PC-3 (cell line): ENCODE results near the gene PPP1CC. TPM values are rescaled to one million over a fixed set of nuclear protein-coding genes. Genes with fewer than 3 reads are reported as not detected.

Experiments used
- ATAC-seq: fragments of 200-7000 bp; cut with Tn5 transposase; 2 replicates; pipeline ENCODE4 v1.9.1; 2020; ENCODE audit warnings: mild to moderate bottlenecking, moderate library complexity
- BruUV-seq: library from RNA; stranded (reverse); fragments of 400-500 nt; replicated peaks from 2 replicates; lab custom pipeline; 2021; lab: Mats Ljungman, UMichigan
- CTCF ChIA-PET: fragments of 300-600 bp; sonication (Branson Sonifier 250); formaldehyde crosslinking; loops from one replicate; lab custom pipeline; 2022; ENCODE audit warnings: antibody characterized with exemption; lab: Charles Lee
- POLR2A ChIA-PET: fragments of 300-600 bp; sonication (Branson Sonifier 250); formaldehyde crosslinking; loops from one replicate; lab custom pipeline; 2022; ENCODE audit warnings: antibody characterized with exemption; ENCODE audit not compliant: unreplicated experiment; lab: Charles Lee
- DNase-seq: peaks from one replicate; pipeline ENCODE4 v3.0.0-alpha.2; 2015
- H2AFZ ChIP-seq: fragments of 300-600 bp; sonication (generic); 2 replicates; pipeline ENCODE4 v1.6.0; 2016; ENCODE audit warnings: antibody characterized with exemption, low read length
- H3F3A ChIP-seq: fragments of 300-600 bp; sonication (generic); one replicate; pipeline ENCODE4 v1.6.0; 2017; ENCODE audit warnings: antibody characterized with exemption, low read length, control low read depth, mild to moderate bottlenecking; ENCODE audit not compliant: unreplicated experiment
- H3K27ac ChIP-seq: fragments of 300-600 bp; sonication (generic); 2 replicates; pipeline ENCODE4 v1.5.1; 2016; ENCODE audit warnings: mild to moderate bottlenecking, low read length
- H3K27me3 ChIP-seq: fragments of 300-600 bp; sonication (generic); 2 replicates; pipeline ENCODE4 v1.6.1; 2016; ENCODE audit warnings: low read length, mixed read lengths
- H3K36me3 ChIP-seq: fragments of 300-600 bp; sonication (generic); 2 replicates; pipeline ENCODE4 v1.6.1; 2016; ENCODE audit warnings: low read depth, mixed run types, low read length, mixed read lengths
- H3K4me1 ChIP-seq: fragments of 300-600 bp; sonication (generic); 2 replicates; pipeline ENCODE4 v1.5.1; 2016; ENCODE audit warnings: low read length; ENCODE audit not compliant: insufficient read depth
- H3K4me2 ChIP-seq: fragments of 300-600 bp; sonication (generic); 2 replicates; pipeline ENCODE4 v1.6.0; 2016; ENCODE audit warnings: low read length
- H3K4me3 ChIP-seq: fragments of 300-600 bp; sonication (generic); 2 replicates; pipeline ENCODE4 v1.5.1; 2016; ENCODE audit warnings: mild to moderate bottlenecking, low read length, mixed read lengths
- H3K79me2 ChIP-seq: fragments of 300-600 bp; sonication (generic); 2 replicates; pipeline ENCODE4 v1.6.1; 2017; ENCODE audit warnings: low read length, mixed read lengths
- H3K9ac ChIP-seq: fragments of 300-600 bp; sonication (generic); 2 replicates; pipeline ENCODE4 v1.6.0; 2016; ENCODE audit warnings: mild to moderate bottlenecking, low read length
- H3K9me2 ChIP-seq: fragments of 300-600 bp; sonication (generic); replicated peaks from 2 replicates; pipeline ENCODE4 v1.6.1; 2016; ENCODE audit warnings: mixed run types, low read length, mixed read lengths
- H3K9me3 ChIP-seq: fragments of 300-600 bp; sonication (generic); 2 replicates; pipeline ENCODE4 v1.6.1; 2016; ENCODE audit warnings: low read length, mixed read lengths
- H4K20me1 ChIP-seq: fragments of 300-600 bp; sonication (generic); 2 replicates; pipeline ENCODE4 v1.6.1; 2016; ENCODE audit warnings: low read length, mixed read lengths
- CTCF ChIP-seq: fragments of 300-600 bp; sonication (generic); conservative IDR thresholded peaks from 2 replicates; pipeline ENCODE4 v1.5.1; 2017; ENCODE audit warnings: antibody characterized with exemption, low read depth, mild to moderate bottlenecking, low read length
- EZH2 ChIP-seq: fragments of 300-600 bp; sonication (generic); IDR thresholded peaks from one replicate; pipeline ENCODE4 v1.6.1; 2017; ENCODE audit warnings: antibody characterized with exemption, mild to moderate bottlenecking, low read length; ENCODE audit not compliant: unreplicated experiment
- EZH2phosphoT487 ChIP-seq: fragments of 300-600 bp; sonication (generic); IDR thresholded peaks from 2 replicates; pipeline ENCODE4 v1.6.1; 2018; ENCODE audit warnings: mild to moderate bottlenecking, antibody characterized with exemption, low read length, borderline replicate concordance
- intact Hi-C: fragments of 100-400 bp; cut with micrococcal nuclease; formaldehyde crosslinking; loops from 2 replicates; pipeline ENCODE4 v1.9.0; 2023
- total RNA-seq: library from RNA; depleted of rRNA; stranded (reverse); fragments of >200 nt; gene quantifications from 2 replicates; pipeline ENCODE4 v1.2.3, GENCODE V29; 2014

The PPP1CC gene
- total RNA-seq, 1 experiment from 2014 or later = 204 TPM

- H3K4me2 ChIP-seq = no peak overlapping the region
- DNase-seq (no peak), ATAC-seq (no peak)
- H4K20me1 ChIP-seq = no peaks in the 10 kb centered on the region
- H3K27me3 ChIP-seq = no peaks in the 10 kb centered on the region
- ChIA-PET CTCF (no interaction called here), POLR2A (no interaction called here)
- no peak overlapping the region for H3K27ac ChIP-seq
- BruUV-seq = no TSS peak
- no peaks in the 10 kb centered on the region for H3K9me3 ChIP-seq
- H3K36me3 ChIP-seq = no peaks in the 10 kb centered on the region
- H3K9ac ChIP-seq = no peak overlapping the region
- H3K79me2 ChIP-seq = no peaks in the 10 kb centered on the region
- no peak for TF ChIP-seq CTCF
- no peaks in the 10 kb centered on the region for H3K9me2 ChIP-seq
- H3F3A ChIP-seq = no peaks in the 10 kb centered on the region
- no peak overlapping the region for H3K4me3 ChIP-seq
- H2AFZ ChIP-seq = no peak overlapping the region
- no peaks in the 10 kb centered on the region for H3K4me1 ChIP-seq
- intact Hi-C loops = no loop called here
Observed at GRCh38 chr12:110790301-110790700, 47.6 kb upstream of the PPP1CC start.

GRCh38 chr12:110786012-110786411 lies 43.3 kb upstream of the PPP1CC start:
- Histone ChIP-seq H3K4me3 (no peak overlapping the region), H2AFZ (no peak overlapping the region), H3K4me1 (no peaks in the 10 kb centered on the region), H4K20me1 (no peaks in the 10 kb centered on the region), H3K9ac (no peak overlapping the region), H3K9me3 (no peaks in the 10 kb centered on the region), H3K27me3 (no peaks in the 10 kb centered on the region), H3K9me2 (no peaks in the 10 kb centered on the region), H3K36me3 (no peaks in the 10 kb centered on the region), H3K27ac (no peak overlapping the region), H3K4me2 (no peak overlapping the region), H3F3A (no peaks in the 10 kb centered on the region), H3K79me2 (no peaks in the 10 kb centered on the region)
- ChIA-PET POLR2A (no interaction called here), CTCF (interaction anchor here (0.6 kb wide), 1 partner anchor 19 kb away, joined by 7 read pairs; no protein-coding TSS in a partner anchor)
- DNase-seq = no peak
- no peak for ATAC-seq
- TF ChIP-seq EZH2 = no peak
- TF ChIP-seq CTCF = no peak
- TF ChIP-seq EZH2phosphoT487 = no peak
- intact Hi-C loops = no loop called here
- BruUV-seq = no TSS peak

GRCh38 chr12:110785240-110785639 lies 42.5 kb upstream of the PPP1CC start:
- Histone ChIP-seq H3F3A (no peaks in the 10 kb centered on the region), H3K4me2 (no peak overlapping the region), H3K4me1 (no peaks in the 10 kb centered on the region), H3K36me3 (no peaks in the 10 kb centered on the region), H2AFZ (no peak overlapping the region), H3K79me2 (no peaks in the 10 kb centered on the region), H3K27ac (no peak overlapping the region), H3K9ac (no peak overlapping the region), H3K27me3 (no peaks in the 10 kb centered on the region), H3K9me2 (no peaks in the 10 kb centered on the region), H3K9me3 (no peaks in the 10 kb centered on the region), H3K4me3 (no peak overlapping the region), H4K20me1 (no peaks in the 10 kb centered on the region)
- no peak for DNase-seq
- ChIA-PET POLR2A (no interaction called here), CTCF (no interaction called here)
- TF ChIP-seq CTCF = no peak
- TF ChIP-seq EZH2phosphoT487 = no peak
- no peak for TF ChIP-seq EZH2
- BruUV-seq = no TSS peak
- ATAC-seq = no peak
- intact Hi-C loops = no loop called here
